GM19025 (cell line): ENCODE data around the gene ALG9.

ENCODE experiments used
- ATAC-seq: cut with Tn5 transposase; IDR thresholded peaks from one replicate; pipeline ENCODE4 v1.9.1; 2021; ENCODE audit warnings: mild to moderate bottlenecking, low read depth, moderate library complexity; ENCODE audit not compliant: unreplicated experiment

The ALG9 gene, protein sequence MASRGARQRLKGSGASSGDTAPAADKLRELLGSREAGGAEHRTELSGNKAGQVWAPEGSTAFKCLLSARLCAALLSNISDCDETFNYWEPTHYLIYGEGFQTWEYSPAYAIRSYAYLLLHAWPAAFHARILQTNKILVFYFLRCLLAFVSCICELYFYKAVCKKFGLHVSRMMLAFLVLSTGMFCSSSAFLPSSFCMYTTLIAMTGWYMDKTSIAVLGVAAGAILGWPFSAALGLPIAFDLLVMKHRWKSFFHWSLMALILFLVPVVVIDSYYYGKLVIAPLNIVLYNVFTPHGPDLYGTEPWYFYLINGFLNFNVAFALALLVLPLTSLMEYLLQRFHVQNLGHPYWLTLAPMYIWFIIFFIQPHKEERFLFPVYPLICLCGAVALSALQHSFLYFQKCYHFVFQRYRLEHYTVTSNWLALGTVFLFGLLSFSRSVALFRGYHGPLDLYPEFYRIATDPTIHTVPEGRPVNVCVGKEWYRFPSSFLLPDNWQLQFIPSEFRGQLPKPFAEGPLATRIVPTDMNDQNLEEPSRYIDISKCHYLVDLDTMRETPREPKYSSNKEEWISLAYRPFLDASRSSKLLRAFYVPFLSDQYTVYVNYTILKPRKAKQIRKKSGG

DNA sequence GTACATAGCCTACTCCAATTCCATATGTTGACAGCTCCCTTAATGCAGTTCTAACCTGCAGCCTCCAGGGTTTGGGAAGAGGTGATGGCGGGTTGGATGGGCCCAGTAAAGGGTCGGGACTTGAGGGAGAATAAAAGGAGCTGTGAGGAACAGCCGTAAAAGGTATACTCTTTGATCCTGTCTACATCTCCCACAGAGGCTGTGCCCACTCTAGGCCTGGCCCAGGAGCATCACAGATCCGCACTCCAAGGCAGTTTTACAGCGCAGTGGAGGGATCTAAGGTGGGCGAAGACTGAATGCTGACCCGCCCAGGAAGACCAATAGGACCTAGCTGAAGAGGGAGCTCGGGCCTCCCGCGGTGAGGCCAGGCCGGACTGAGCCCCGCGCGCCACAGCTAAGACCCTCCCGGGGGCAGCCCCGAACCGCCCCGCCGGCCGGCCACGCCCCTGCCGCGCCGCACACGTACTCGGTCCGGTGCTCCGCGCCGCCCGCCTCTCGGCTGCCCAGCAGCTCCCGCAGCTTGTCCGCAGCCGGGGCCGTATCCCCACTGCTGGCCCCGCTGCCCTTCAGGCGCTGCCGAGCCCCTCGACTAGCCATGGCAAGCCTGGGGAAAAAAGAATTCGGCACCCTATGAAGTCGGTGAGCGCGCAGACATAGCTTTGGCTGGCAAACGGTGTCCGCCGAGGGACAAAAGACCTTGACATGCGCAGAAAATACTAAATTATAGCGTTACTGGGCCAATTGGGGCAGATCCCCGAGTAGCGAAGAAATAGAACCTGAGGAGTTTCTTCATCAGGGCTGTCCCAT is at the start of gene ALG9:
Gene ALG9, minus strand, starts transcription at position 696 of the 807 bp plus-strand sequence. Its CDS starts 99 bp downstream, at position 597.
- ATAC-seq, result peak; percentile 90

DNA sequence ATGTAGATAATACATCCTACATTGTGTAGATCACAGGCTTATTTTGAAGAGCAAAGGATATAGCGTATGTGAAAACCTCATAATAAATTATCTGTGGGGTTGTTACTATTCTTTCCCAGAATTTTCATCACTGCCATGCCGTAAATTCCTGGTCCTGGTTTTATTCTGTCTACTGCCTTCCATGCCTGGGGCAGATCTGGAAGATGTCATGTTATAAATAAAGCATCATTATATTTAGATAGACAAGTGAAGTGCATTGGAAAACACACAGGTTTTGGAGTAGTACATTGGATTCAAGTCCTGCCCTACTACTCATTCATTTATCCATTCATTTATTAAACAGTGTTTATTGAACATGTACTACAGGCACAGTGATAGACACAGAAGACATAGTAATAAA is 49.5 kb upstream of the ALG9 start:
- no peak for ATAC-seq

DNA sequence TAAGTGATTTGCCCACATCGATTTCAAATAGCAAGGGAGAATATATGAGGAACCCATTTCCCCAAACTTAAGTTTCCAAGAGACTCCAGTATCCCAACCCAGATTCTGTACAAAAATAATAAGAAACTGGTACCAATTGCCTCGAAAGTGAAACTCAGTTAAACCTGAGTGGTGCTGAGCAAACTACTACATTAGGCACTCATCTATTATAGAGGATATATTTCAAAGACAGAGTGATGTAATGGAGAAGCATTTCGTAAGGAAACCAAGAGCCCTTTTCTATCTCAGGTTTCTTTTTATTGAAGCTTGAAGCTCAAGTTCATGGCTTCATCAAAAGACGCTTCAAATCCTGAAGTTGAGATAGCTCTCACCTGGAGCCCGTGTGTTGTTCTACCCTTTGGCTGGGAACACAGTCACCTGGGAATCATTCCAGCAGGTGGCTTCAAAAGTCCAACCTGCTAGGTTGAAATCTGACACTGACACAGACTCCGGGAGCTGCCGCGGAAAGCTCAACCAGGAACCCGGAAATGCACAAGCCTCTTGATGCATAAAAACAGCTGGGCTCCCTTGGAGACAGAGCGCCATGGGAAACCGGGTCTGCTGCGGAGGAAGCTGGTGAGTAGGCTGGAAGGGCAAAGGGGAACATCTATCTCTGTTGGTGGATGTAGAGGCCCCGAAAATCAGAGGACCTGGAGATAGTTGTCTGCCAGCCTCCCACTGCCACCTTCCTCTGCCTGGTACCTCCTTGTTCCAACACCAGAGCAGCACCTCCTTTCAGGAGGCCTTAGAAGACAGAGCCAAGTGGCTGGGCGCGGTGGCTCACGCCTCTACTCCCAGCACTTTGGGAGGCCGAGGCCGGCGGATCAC is 47.2 kb upstream of the ALG9 start, which contains the start of gene C11orf52:
Gene C11orf52, plus strand, starts transcription at position 524 of the 867 bp plus-strand sequence. Its CDS starts 60 bp downstream, at position 584.
- ATAC-seq, result no peak

DNA sequence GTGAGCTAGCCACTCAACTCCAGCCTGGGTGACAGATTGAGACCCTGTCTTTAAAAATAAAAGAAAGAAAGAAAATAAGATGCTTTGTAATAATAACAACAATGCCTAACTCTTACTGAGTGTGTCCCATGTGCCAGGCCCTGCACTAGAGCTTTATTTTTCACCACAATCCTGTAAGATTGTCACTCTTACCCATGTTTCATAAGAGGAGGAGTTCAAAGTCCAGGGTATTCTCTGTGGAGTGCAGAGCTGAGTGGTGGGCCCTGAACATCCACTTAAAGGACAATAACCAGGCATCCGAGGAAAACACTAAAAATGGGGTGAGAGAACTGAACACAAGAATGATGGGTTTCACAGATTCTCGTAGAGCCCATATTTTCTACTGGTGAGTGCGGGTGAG is 46.4 kb upstream of the ALG9 start:
- ATAC-seq, result no peak

DNA sequence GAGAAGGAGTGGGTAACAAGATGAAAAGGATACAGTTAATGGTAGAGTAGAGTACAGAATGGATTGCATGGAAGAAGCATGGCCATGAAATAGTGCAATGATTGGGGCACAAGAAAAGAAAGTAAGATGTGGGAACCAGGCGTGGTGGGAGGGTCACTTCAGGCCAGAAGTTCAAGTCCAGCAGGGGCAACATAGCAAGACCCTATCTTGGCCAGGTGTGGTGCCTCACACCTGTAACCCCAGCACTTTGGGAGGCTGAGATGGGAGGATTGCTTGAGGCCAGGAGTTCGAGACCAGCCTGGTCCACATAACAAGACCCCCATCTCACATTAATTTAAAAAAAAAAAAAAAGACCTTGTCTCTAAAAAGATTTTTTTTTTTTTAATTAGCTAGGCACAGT is 45.9 kb upstream of the ALG9 start:
- ATAC-seq, result no peak

DNA sequence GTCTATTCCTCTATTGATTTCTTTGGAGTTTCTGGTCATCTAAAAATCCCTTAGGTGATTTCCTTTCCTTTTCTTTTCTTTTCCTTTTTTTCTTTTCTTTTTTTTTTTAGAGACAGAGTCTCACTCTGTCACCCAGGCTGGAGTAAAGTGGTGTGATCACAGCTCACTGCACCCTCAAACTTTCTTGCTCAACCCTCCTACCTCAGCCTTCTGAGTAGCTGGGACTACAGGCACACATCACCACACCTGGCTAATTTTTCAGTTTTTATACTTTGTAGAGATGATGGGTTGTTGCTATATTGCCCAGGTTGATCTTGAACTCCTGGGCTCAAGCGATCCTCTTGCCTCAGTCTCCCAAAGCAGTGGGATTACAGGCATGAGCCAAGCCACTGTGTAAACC is 45.4 kb upstream of the ALG9 start:
- no peak for ATAC-seq

DNA sequence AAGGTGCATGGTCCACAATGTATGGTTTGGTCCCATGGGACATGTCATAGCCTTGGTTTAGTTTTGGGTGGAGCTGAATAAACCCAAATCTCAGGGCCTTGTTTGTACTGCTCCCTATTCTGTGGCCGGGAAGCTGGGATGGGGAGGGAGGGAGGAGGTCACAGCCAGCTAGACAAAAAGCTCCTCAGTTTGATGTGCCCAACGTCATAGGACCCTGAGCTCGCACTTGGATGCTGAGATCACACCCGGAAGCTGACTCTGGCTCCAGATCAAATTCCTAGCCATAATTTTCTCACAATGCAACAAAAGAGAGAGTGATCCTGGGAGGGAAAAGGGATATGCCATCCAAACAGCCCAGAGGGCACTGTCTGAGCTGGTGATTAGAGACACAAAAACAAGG is 42.6 kb upstream of the ALG9 start:
- no peak for ATAC-seq

DNA sequence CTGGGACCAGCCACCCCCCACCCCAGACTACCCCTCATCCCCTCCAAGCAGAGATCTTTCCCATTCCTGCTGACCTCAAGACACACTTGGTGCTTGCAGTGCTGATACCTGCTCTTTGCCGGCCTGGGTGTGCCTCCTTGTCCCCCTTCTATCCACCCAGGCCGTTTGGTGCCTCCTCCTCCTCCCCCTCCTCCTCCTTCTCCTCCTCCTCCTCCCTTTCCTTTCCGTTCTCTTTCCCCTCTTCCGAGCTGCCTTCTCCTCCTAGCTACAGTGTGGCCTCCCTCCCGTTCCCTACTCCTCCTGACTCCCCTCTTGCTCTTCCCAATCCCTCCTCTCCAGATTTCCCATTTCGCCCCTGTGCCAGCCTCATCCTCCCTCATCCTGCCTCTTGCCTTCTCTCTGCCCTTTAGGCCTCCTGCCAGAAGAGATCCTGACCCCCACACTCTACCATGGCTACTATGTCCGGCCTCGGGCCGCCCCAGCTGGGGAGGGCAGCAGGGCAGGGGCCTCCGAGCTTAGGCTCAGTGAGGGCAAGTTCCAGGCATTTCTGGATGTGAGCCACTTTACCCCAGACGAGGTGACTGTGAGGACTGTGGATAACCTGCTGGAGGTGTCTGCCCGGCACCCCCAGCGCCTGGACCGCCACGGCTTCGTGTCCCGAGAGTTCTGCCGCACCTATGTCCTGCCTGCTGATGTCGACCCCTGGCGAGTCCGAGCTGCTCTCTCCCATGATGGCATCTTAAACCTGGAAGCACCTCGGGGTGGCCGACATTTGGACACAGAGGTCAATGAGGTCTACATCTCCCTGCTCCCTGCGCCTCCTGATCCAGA is 41.9 kb upstream of the ALG9 start:
- ATAC-seq, result no peak

DNA sequence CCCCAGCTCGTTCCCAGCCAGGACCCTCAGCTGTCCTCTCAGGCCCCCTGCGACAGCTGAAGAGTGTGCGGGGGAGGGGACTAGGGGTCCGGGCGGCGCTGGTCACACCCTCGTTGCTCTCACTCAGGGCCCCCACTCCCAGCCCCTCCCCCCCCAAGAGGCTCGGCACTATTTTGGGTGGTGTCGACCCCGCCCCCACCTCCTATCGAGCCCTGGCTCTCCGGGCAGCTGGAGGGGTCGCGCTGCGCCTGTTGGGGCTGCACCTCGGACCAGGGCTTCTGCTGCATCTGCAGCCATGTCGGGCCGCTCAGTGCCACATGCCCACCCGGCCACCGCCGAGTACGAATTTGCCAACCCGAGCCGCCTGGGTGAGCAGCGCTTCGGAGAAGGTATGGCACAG is 41.2 kb upstream of the ALG9 start, which contains the start of gene HSPB2:
Gene HSPB2, plus strand, starts transcription at position 200 of the 400 bp plus-strand sequence. Its CDS starts 96 bp downstream, at position 296.
- ATAC-seq, result no peak

DNA sequence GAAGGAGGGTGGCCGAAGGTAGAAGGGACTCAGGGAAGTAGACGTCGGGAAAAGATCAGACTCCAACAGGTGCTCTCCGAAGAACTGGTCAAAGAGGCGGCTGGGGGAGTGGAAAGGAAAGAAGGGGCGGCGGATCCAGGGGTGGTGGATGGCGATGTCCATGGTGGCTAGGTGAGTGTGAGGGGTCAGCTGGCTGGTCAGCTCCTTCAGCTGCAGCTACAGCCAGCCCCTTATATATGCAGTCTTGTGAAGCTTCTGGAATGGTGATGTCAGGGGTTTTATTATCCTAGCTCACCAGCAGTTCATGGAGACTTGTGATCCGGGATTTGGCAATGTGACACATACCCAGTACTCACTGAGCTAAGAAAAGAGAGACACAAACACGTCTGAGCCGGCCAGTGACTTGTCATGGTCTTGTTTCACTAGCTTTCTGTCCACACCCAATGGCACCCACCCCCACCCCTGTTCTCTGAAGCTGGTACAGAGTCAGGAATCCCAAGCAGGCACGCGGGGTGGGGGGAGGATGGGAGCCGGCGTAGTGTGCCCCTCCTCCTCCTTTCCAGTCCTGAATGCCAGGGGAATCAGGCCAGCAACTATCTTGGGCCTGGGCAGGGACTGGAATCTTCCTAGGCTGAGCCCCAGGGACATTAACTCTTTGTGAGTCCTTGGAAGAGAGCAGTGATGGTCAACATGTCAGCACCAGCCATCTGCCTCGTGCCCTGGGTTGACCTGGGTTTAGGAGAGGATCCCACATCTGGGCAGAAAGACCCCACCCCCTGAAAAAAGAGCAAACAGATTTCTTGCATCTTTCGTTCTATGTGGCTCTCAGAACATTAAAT is 40.4 kb upstream of the ALG9 start, which contains the start of gene CRYAB:
Gene CRYAB, minus strand, starts transcription at position 208 of the 839 bp plus-strand sequence. Its CDS starts 46 bp downstream, at position 162.
- ATAC-seq, result no peak

DNA sequence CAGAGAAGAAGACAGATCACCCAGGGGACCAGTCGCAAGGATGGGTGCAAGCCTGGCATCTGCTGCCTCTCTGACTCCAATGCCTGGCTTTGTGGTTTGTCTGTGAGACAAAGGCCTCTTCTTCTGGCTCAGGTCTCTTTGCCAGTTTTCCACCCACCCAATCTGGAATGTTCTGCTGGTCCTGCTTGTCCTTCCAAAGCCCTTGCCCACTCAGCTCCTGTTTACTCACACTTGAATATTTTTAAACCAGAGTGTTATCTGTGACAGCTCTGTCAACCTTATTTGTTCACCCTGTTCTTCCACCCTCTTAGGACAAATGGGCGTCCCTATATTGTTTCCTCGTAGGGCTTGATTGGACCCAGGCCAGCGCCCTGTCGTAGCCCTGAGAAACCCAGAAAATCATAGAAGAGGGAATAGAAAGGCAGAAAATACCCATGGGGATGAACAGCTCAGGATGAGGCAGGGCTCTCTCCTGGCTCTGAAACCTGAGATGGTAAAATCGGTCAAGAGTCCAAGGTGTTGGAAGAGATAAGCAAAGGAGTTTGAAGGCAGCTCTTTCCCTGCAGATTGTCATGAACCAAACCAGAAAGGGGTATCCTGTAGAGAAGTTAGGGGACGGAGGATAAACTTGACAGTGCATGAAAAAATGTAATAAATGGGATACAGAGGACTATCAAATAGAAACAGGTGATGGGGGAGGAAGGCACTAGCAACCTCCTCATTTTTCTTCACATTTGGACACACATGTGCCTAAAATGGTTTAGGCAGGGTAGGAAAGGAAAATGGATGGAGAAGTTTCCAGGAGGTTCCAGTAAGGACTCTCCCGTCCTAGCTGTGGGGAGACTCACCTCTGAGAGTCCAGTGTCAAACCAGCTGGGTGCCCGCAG is 39.5 kb upstream of the ALG9 start:
- no peak for ATAC-seq

DNA sequence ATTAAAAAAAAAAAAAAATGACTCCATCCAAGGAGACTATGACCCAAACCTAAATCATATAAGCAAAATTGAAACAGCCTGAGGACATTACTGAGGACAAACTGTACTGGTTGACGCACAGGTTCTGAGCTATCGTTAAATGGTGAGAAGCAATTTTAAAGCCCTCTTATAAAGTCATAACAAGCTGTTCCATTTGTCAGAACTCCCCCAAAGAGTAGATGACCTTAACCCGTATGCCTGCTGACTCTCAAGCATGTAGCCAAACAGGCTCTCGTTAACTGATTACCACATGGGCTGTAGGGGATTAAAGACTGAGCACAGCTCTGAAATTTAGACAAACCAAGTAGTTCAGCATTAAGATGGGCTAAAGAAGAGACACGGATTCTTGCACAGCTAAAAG is 38.0 kb upstream of the ALG9 start:
- no peak for ATAC-seq

DNA sequence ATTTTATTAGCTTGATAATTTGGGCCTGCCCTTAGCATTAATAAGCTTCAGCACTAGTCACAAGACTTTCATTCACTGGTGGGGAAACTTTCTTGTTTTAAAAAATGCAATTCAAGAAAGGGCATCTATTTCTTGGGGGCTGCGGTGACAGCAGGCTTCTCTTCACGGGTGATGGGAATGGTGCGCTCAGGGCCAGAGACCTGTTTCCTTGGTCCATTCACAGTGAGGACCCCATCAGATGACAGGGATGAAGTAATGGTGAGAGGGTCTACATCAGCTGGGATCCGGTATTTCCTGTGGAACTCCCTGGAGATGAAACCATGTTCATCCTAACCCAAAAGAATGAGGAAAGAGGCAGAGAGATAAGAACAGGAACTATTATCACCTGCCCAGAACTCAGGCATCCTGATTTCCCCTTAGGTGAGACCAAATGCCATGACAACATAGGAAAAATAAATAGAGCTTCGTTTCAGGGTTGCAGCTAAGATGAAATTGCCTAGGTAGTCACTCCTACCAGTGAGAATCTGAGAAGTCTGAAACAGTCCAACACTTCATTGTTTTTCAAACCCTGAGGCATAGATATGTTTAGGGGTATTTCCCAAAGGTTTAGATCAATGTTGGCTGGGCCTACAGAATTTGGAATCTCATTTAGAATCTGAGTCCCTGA is 37.4 kb upstream of the ALG9 start:
- no peak for ATAC-seq

DNA sequence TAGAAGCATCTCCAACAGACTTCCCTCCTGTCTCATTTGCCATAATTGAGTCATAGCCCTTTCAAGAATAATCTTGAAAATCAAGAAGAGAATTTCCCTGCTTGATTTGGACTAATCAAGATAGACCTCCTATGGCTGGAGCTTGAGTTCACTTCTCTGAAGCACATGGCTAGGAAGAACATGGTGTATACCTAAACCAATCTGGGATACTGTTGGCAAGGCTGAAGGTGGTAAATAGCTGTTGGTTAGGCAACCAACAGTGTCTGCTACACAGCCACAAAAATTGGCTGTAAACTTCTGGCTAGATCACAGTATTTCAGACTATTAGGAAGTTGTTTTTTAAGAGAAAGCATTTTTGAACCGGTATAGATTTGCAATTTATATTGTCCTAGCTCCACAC is 35.3 kb upstream of the ALG9 start:
- no peak for ATAC-seq

DNA sequence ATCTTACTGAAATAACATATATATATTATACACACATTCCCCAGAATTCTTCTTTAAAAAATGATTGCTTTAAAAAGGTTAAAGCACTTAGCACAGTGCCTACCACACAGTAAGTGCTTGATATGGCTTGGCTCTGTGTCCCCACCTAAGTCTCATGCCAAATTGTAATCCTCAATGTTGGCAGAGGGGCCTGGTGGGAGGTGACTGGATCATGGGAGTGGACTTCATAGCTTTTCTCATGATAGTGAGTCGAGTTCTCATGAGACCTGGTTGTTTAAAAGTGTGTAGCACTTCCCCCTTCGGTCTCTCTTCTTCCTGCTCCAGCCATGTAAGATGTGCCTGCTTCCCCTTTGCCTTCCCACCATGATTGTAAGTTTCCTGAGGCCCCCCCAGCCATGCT is 34.0 kb upstream of the ALG9 start:
- no peak for ATAC-seq

DNA sequence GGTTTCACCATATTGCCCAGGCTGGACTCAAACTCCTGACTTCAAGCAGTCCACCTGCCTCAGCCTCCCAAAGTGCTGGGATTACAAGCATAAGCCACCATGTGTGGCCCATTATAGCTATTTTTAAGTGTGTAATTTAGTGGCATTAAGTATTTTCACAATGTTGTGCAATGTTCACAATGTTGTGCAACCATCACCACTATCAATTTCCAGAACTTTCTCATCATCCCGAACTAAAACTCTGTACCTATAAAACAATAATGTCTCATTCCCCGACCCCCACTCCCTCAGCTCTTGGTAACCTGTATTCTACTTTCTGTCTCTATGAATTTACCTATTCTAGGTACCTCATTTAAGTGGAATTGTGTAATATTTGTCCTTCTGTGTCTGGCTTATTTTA is 15.5 kb upstream of the ALG9 start:
- no peak for ATAC-seq

DNA sequence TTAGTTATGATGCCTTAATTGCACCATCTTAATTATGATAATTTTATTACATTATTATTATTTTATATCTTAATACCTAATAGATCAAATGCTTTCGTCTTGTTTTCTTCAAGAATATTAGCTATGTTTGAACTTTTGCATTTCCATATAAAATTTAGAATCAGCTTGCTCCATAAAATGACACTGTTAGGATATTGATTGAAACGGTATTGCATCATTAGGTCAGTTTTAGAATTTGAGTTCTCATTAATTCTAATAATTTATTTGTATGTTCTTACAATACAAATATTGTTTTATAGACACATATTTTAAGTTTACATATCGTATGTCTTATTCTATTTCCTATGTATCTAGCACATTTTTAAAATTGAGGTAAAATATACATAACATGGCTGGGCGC is 14.7 kb upstream of the ALG9 start:
- ATAC-seq, result no peak
